ENCODE results near the gene TMEM51. TPM values are rescaled to one million over a fixed set of nuclear protein-coding genes. Genes with fewer than 3 reads are reported as not detected.

TMEM51 gene
- total and polyA plus RNA-seq, 2 of the 13 experiments (the other 11 are each of a cell fraction or from before 2014, with no cell fraction given) = 12.2 to 22.3 TPM

DNA sequence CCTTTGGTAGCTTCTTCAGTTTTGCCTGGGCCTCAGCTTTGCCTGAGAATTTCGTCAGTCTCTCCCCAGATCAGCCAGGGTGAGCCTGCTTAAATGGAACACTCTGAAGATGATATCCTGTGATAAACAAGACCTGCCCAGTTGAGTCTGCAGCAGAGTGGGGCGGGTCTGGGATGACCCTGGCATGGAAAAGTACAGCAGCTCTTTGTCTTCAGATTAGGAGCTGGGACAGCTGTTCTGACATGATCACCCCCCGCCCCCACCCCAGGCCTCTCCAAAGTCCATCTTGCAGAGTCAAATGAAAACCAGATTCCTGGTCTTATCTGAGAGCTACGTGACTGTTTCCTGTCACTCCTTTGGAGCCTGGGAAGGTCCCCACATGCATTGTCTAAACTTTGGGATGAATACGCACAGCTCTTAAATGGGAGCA lies 2.2 kb upstream of the TMEM51 start (continued):
- TF ChIP-seq MYNN (CRISPR knock-in tag; IDR thresholded peaks at IDR 0.05; ENCODE audit: low read depth) = no peak
- peak; percentile 89 for TF ChIP-seq FOXO1 (CRISPR knock-in tag; IDR thresholded peaks at IDR 0.05)
- TF ChIP-seq ZNF468 (CRISPR knock-in tag; IDR thresholded peaks at IDR 0.05) = no peak
- TF ChIP-seq EP300 (IDR thresholded peaks at IDR 0.05; ENCODE audit: low read depth in 2 of 2, low read length in 2 of 2) = peak in 1 of 2 experiments; percentile 88; a peak in 2 of 4 replicates
- peak; percentile 36; the same call in 1 of the 2 replicates for TF ChIP-seq EP300 (CRISPR knock-in tag; IDR thresholded peaks at IDR 0.05; ENCODE audit: borderline replicate concordance)
- TF ChIP-seq ZNF30 (CRISPR knock-in tag; IDR thresholded peaks at IDR 0.05) = no peak
- TF ChIP-seq REXO4 (CRISPR knock-in tag; IDR thresholded peaks at IDR 0.05; ENCODE audit: borderline replicate concordance) = no peak
- TF ChIP-seq, protein P1, sequence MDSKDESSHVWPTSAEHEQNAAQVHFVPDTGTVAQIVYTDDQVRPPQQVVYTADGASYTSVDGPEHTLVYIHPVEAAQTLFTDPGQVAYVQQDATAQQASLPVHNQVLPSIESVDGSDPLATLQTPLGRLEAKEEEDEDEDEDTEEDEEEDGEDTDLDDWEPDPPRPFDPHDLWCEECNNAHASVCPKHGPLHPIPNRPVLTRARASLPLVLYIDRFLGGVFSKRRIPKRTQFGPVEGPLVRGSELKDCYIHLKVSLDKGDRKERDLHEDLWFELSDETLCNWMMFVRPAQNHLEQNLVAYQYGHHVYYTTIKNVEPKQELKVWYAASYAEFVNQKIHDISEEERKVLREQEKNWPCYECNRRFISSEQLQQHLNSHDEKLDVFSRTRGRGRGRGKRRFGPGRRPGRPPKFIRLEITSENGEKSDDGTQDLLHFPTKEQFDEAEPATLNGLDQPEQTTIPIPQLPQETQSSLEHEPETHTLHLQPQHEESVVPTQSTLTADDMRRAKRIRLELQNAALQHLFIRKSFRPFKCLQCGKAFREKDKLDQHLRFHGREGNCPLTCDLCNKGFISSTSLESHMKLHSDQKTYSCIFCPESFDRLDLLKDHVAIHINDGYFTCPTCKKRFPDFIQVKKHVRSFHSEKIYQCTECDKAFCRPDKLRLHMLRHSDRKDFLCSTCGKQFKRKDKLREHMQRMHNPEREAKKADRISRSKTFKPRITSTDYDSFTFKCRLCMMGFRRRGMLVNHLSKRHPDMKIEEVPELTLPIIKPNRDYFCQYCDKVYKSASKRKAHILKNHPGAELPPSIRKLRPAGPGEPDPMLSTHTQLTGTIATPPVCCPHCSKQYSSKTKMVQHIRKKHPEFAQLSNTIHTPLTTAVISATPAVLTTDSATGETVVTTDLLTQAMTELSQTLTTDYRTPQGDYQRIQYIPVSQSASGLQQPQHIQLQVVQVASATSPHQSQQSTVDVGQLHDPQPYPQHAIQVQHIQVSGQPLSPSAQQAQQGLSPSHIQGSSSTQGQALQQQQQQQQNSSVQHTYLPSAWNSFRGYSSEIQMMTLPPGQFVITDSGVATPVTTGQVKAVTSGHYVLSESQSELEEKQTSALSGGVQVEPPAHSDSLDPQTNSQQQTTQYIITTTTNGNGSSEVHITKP (CRISPR knock-in tag; IDR thresholded peaks at IDR 0.05; ENCODE audit: low read depth) = no peak; the same call in 1 of the 2 replicates
- TF ChIP-seq MTA1 (CRISPR knock-in tag; IDR thresholded peaks at IDR 0.05; ENCODE audit: borderline replicate concordance) = 0 out of 2 replicates have a peak, but pooled peaks have one; percentile 40
- no peak for TF ChIP-seq SMAD1 (CRISPR knock-in tag; IDR thresholded peaks at IDR 0.05; ENCODE audit: borderline replicate concordance, low read depth)
- TF ChIP-seq, protein P2, sequence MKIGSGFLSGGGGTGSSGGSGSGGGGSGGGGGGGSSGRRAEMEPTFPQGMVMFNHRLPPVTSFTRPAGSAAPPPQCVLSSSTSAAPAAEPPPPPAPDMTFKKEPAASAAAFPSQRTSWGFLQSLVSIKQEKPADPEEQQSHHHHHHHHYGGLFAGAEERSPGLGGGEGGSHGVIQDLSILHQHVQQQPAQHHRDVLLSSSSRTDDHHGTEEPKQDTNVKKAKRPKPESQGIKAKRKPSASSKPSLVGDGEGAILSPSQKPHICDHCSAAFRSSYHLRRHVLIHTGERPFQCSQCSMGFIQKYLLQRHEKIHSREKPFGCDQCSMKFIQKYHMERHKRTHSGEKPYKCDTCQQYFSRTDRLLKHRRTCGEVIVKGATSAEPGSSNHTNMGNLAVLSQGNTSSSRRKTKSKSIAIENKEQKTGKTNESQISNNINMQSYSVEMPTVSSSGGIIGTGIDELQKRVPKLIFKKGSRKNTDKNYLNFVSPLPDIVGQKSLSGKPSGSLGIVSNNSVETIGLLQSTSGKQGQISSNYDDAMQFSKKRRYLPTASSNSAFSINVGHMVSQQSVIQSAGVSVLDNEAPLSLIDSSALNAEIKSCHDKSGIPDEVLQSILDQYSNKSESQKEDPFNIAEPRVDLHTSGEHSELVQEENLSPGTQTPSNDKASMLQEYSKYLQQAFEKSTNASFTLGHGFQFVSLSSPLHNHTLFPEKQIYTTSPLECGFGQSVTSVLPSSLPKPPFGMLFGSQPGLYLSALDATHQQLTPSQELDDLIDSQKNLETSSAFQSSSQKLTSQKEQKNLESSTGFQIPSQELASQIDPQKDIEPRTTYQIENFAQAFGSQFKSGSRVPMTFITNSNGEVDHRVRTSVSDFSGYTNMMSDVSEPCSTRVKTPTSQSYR (CRISPR knock-in tag; IDR thresholded peaks at IDR 0.05; ENCODE audit: borderline replicate concordance) = peak; percentile 85; the same call in 1 of the 2 replicates
- no peak for TF ChIP-seq CHD4 (IDR thresholded peaks at IDR 0.05; ENCODE audit: borderline replicate concordance, low read length)
- no peak for TF ChIP-seq KLF6 (CRISPR knock-in tag; IDR thresholded peaks at IDR 0.05)
- TF ChIP-seq, protein P3, sequence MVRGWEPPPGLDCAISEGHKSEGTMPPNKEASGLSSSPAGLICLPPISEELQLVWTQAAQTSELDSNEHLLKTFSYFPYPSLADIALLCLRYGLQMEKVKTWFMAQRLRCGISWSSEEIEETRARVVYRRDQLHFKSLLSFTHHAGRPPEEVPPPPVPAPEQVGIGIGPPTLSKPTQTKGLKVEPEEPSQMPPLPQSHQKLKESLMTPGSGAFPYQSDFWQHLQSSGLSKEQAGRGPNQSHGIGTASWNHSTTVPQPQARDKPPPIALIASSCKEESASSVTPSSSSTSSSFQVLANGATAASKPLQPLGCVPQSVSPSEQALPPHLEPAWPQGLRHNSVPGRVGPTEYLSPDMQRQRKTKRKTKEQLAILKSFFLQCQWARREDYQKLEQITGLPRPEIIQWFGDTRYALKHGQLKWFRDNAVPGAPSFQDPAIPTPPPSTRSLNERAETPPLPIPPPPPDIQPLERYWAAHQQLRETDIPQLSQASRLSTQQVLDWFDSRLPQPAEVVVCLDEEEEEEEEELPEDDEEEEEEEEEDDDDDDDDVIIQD (CRISPR knock-in tag; IDR thresholded peaks at IDR 0.05; ENCODE audit: low read depth) = peak; percentile 87; the same call in 1 of the 2 replicates
- no peak for TF ChIP-seq ZNF607 (CRISPR knock-in tag; IDR thresholded peaks at IDR 0.05; ENCODE audit: borderline replicate concordance)
- TF ChIP-seq MEF2D (CRISPR knock-in tag; IDR thresholded peaks at IDR 0.05) = peak; percentile 68; the same call in 1 of the 2 replicates
- TF ChIP-seq ZNF292 (CRISPR knock-in tag; IDR thresholded peaks at IDR 0.05; ENCODE audit: borderline replicate concordance, low read depth) = peak; percentile 86
- TF ChIP-seq, protein P4, sequence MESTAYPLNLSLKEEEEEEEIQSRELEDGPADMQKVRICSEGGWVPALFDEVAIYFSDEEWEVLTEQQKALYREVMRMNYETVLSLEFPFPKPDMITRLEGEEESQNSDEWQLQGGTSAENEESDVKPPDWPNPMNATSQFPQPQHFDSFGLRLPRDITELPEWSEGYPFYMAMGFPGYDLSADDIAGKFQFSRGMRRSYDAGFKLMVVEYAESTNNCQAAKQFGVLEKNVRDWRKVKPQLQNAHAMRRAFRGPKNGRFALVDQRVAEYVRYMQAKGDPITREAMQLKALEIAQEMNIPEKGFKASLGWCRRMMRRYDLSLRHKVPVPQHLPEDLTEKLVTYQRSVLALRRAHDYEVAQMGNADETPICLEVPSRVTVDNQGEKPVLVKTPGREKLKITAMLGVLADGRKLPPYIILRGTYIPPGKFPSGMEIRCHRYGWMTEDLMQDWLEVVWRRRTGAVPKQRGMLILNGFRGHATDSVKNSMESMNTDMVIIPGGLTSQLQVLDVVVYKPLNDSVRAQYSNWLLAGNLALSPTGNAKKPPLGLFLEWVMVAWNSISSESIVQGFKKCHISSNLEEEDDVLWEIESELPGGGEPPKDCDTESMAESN (CRISPR knock-in tag; conservative IDR thresholded peaks at IDR 0.05) = no peak
- peak; percentile 70; the same call in 1 of the 2 replicates for TF ChIP-seq GFI1 (CRISPR knock-in tag; IDR thresholded peaks at IDR 0.05; ENCODE audit: borderline replicate concordance)
- TF ChIP-seq SP4 (CRISPR knock-in tag; IDR thresholded peaks at IDR 0.05) = no peak
